Vagina (tissue), 2 donors: ENCODE measurements around the gene MTCP1.

ENCODE experiments used
- CTCF ChIP-seq, 3 experiments: fragments of 450-650 bp in 2 of 3; fragments of 200-600 bp in 1 of 3; sonication (generic) in 1 of 3; IDR thresholded peaks; one replicate each; pipeline ENCODE4 v1.5.1; 2017 to 2019; ENCODE audit warnings: antibody characterized with exemption in 3 of 3, mild to moderate bottlenecking in 2 of 3, moderate library complexity in 2 of 3
- POLR2AphosphoS5 ChIP-seq, 2 donors: sonication (generic); formaldehyde crosslinking; IDR thresholded peaks; one replicate each; pipeline ENCODE4 v1.9.0; 2017; ENCODE audit warnings: antibody characterized with exemption in 2 of 2, mild to moderate bottlenecking in 2 of 2, low read depth in 1 of 2; ENCODE audit not compliant: insufficient read depth in 1 of 2

GRCh38 chrX:155086202-155086840, 15.4 kb upstream of the MTCP1 start:
- TF ChIP-seq CTCF (IDR thresholded peaks at IDR 0.05) (peak in 1 of 3 experiments; percentile 29), POLR2AphosphoS5 (IDR thresholded peaks at IDR 0.05; ENCODE audit: insufficient read depth in 1 of 2, low read depth in 1 of 2) (no peak)
